ENCODE data around the gene CAVIN2. TPM values are rescaled to one million over a fixed set of nuclear protein-coding genes. Genes with fewer than 3 reads are reported as not detected.
A peak's percentile ranks its signal among the peaks of the same experiment; 100 is the strongest.

The CAVIN2 gene
- total and polyA plus RNA-seq, 2 donors (not counting 3 experiments of a cell fraction or from before 2014, with no cell fraction given) = 202 to 260 TPM

DNA sequence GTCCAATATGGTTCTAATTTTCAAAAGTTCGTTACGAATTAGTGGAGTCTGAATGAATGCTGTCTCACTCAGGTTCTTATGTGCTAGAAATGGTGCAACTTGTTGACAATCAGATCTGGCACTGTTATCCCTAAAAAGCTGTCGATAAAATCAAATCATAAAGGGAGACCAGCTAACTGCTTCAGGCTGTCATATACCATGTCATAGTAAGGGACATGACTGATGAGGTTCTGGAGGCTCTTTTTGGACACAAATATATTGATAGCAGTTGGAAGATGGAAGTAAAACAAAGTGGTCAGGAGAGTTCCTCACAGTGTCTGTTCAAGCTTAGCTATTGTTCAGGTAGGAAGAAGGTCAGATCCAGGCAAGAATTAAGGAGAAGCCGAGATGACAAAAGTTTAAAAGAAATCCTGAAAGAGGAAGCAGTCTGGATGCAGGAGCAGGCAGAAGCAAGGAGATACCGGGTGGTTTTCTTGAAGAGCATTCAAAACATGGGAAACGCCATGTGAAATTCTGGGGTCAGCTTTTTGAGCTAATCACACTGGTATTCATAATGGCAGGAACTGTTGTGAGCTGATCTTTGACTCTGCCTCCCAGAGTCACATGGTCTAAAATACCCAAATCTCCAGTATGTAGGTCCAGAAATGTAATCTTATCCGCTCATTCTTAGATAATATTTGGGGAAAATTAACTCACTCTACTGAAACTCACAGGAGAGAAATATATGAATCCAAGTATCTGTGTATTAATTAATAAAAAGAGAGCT is 9.4 kb upstream of the CAVIN2 start:
- no peaks in the 10 kb centered on the region for H3K9me3 ChIP-seq (replicated peaks; ENCODE audit: control insufficient read depth, insufficient read depth, low read length)
- FAIRE-seq = peak; percentile 44
- DNase-seq (ENCODE audit: low read depth, low spot score) = peak; percentile 96
- H3K27ac ChIP-seq (ENCODE audit: insufficient read depth, low read depth, low read length) = peak overlapping the region; percentile 93
- CTCF ChIA-PET = interaction anchor here (1.4 to 4.3 kb wide), 6 partner anchors 9 to 306 kb away, joined by 3 to 19 read pairs (median 14); partner anchors contain the start of gene CAVIN2
- peak overlapping the region; percentile 67 for H3K9ac ChIP-seq (replicated peaks; ENCODE audit: extremely low read depth, insufficient read depth, low read length)
- H3K4me1 ChIP-seq (ENCODE audit: control insufficient read depth, extremely low read depth, insufficient read depth, low read length) = peaks cover 56% of the 10 kb centered on the region
- peak overlapping the region; percentile 59 for H2AFZ ChIP-seq (ENCODE audit: low read depth, low read length)
- BruUV-seq (replicated peaks) = TSS peak; percentile 63
- no peaks in the 10 kb centered on the region for H4K20me1 ChIP-seq (replicated peaks; ENCODE audit: control insufficient read depth, extremely low read depth, insufficient read depth, low read length)
- dilution Hi-C loops (cut with MboI; ENCODE audit: extremely low pct_ligation_motif_present, low sequenced_read_pairs) (no loop called here), intact Hi-C loops (cut with micrococcal nuclease) (loop anchor here (1.0 kb wide), 1 partner anchor 120 kb away; no protein-coding TSS in a partner anchor)
- H3K4me2 ChIP-seq (ENCODE audit: insufficient read depth, low read length) = peak overlapping the region; percentile 24
- no peaks in the 10 kb centered on the region for H3K36me3 ChIP-seq (ENCODE audit: control insufficient read depth in 2 of 2, extremely low read depth in 1 of 2, insufficient read depth in 2 of 2, low read length in 2 of 2)
- POLR2A ChIA-PET = interaction anchor here (1.0 to 3.6 kb wide), 9 partner anchors 9 to 306 kb away, joined by 3 to 43 read pairs (median 4); partner anchors contain the start of genes CAVIN2 and NABP1
- no peak overlapping the region for H3K4me3 ChIP-seq (replicated peaks in 1 of 3; ENCODE audit: insufficient read depth in 1 of 3, low read depth in 1 of 3, low read length in 3 of 3)
- no peaks in the 10 kb centered on the region for H3K79me2 ChIP-seq (ENCODE audit: control insufficient read depth, insufficient read depth, low read length)
- TF ChIP-seq MYC (IDR thresholded peaks at IDR 0.05; ENCODE audit: low read depth, low read length) (no peak), JUN (IDR thresholded peaks at IDR 0.05; ENCODE audit: borderline replicate concordance, insufficient read depth, insufficient read length, low read depth) (peak; percentile 70), EZH2 (IDR thresholded peaks at IDR 0.05; ENCODE audit: borderline replicate concordance, low read depth, low read length, severe bottlenecking) (no peak), POLR2AphosphoS5 (IDR thresholded peaks at IDR 0.05; ENCODE audit: insufficient read depth, low read depth, low read length) (no peak), GATA2 (IDR thresholded peaks at IDR 0.05; ENCODE audit: insufficient read depth, insufficient read length, low read depth, low read length) (no peak), POLR2A (IDR thresholded peaks at IDR 0.05; ENCODE audit: low read depth, low read length) (peak; percentile 18), FOS (IDR thresholded peaks at IDR 0.05; ENCODE audit: borderline replicate concordance, insufficient read depth, low read length) (peak; percentile 27)
- TF ChIP-seq, protein P1, sequence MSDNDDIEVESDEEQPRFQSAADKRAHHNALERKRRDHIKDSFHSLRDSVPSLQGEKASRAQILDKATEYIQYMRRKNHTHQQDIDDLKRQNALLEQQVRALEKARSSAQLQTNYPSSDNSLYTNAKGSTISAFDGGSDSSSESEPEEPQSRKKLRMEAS (IDR thresholded peaks at IDR 0.05; ENCODE audit: insufficient read depth, insufficient read length) = peak; percentile 58
- TF ChIP-seq, protein P2, sequence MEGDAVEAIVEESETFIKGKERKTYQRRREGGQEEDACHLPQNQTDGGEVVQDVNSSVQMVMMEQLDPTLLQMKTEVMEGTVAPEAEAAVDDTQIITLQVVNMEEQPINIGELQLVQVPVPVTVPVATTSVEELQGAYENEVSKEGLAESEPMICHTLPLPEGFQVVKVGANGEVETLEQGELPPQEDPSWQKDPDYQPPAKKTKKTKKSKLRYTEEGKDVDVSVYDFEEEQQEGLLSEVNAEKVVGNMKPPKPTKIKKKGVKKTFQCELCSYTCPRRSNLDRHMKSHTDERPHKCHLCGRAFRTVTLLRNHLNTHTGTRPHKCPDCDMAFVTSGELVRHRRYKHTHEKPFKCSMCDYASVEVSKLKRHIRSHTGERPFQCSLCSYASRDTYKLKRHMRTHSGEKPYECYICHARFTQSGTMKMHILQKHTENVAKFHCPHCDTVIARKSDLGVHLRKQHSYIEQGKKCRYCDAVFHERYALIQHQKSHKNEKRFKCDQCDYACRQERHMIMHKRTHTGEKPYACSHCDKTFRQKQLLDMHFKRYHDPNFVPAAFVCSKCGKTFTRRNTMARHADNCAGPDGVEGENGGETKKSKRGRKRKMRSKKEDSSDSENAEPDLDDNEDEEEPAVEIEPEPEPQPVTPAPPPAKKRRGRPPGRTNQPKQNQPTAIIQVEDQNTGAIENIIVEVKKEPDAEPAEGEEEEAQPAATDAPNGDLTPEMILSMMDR (IDR thresholded peaks at IDR 0.05; ENCODE audit: extremely low read depth in 1 of 2, insufficient read depth in 1 of 2, low read depth in 1 of 2, low read length in 2 of 2) = no peak
- no peaks in the 10 kb centered on the region for H3K27me3 ChIP-seq (ENCODE audit: control insufficient read depth in 2 of 2, insufficient read depth in 2 of 2, low read length in 2 of 2)
- H3K9me1 ChIP-seq (replicated peaks; ENCODE audit: control insufficient read depth, extremely low read depth, insufficient read depth, low read length) = no peaks in the 10 kb centered on the region
